ENCODE data around the gene PIK3C3. TPM values are rescaled to one million over a fixed set of nuclear protein-coding genes. Genes with fewer than 3 reads are reported as not detected.

Gene PIK3C3
- total and polyA plus RNA-seq, 2 of the 8 experiments (the other 6 are each of a cell fraction or from before 2014, with no cell fraction given) = 15.3 to 47.4 TPM

- no peak overlapping the region for H2BK15ac ChIP-seq (ENCODE audit: low read length)
- H3K79me1 ChIP-seq (ENCODE audit: low read depth, low read length) = no peaks in the 10 kb centered on the region
- H3K9ac ChIP-seq (replicated peaks in 1 of 4; ENCODE audit: extremely low read depth in 1 of 4, low read depth in 3 of 4, low read length in 3 of 4) = no peak overlapping the region
- H3K4ac ChIP-seq (replicated peaks; ENCODE audit: insufficient read length, low read depth, low read length) = no peak overlapping the region
- no peak overlapping the region for H3K56ac ChIP-seq (replicated peaks; ENCODE audit: insufficient read length, low read depth, low read length)
- H3K4me2 ChIP-seq (ENCODE audit: insufficient read depth in 1 of 2, low read depth in 2 of 2, low read length in 2 of 2) = no peak overlapping the region
- no peaks in the 10 kb centered on the region for H4K20me1 ChIP-seq (replicated peaks in 1 of 2; ENCODE audit: control insufficient read depth in 1 of 2, insufficient read depth in 2 of 2, low read length in 2 of 2)
- no peak overlapping the region for H3K27ac ChIP-seq (ENCODE audit: low read depth, low read length)
- H2AK5ac ChIP-seq (ENCODE audit: low read depth, low read length) = no peak overlapping the region
- ChIA-PET POLR2A (ENCODE audit: partially characterized antibody) (no interaction called here), CTCF (ENCODE audit: partially characterized antibody) (interaction anchor here (0.6 to 2.6 kb wide), 8 partner anchors 11 to 1472 kb away, joined by 3 to 38 read pairs (median 4); no protein-coding TSS in a partner anchor)
- peak; percentile 27; the same call in 1 of the 2 replicates for TF ChIP-seq CEBPB (IDR thresholded peaks at IDR 0.05; ENCODE audit: low read depth, low read length)
- TF ChIP-seq ATF3 (IDR thresholded peaks at IDR 0.05; ENCODE audit: insufficient read depth, low read depth, low read length) = no peak
- no peak for TF ChIP-seq HDAC6 (IDR thresholded peaks at IDR 0.05; ENCODE audit: low read depth, low read length)
- TF ChIP-seq CBX5 (IDR thresholded peaks at IDR 0.05; ENCODE audit: low read depth, low read length) = no peak
- TF ChIP-seq BACH1 (IDR thresholded peaks at IDR 0.05; ENCODE audit: low read length) = no peak
- no peak for TF ChIP-seq POU5F1 (IDR thresholded peaks at IDR 0.05; ENCODE audit: low read depth, low read length)
- no peak for TF ChIP-seq SAP30 (IDR thresholded peaks at IDR 0.05; ENCODE audit: insufficient read depth, insufficient replicate concordance, low read length)
- no peak for TF ChIP-seq USF2 (IDR thresholded peaks at IDR 0.05; ENCODE audit: low read length)
- WGBS, 2 experiments (ENCODE audit: extremely low coverage in 1 of 2, insufficient coverage in 1 of 2, insufficient read length in 1 of 2, insufficient replicate concordance in 2 of 2, low coverage in 1 of 2, low lambda C conversion rate in 2 of 2, missing lambda C conversion rate in 1 of 2) = 97% methylated on average over 7 of the region's 7 CpGs; no CpG with 5 or more reads in 1 of the 2 experiments
- H4K91ac ChIP-seq (replicated peaks; ENCODE audit: insufficient read length, low read length) = no peak overlapping the region
- H2BK12ac ChIP-seq (ENCODE audit: low read depth, low read length) = no peak overlapping the region
- H3K4me3 ChIP-seq (ENCODE audit: extremely low read depth in 1 of 4, insufficient read depth in 2 of 4, low read depth in 3 of 4, low read length in 4 of 4) = no peak overlapping the region
- FAIRE-seq = no peak
- no peaks in the 10 kb centered on the region for H3K4me1 ChIP-seq (replicated peaks in 1 of 4; ENCODE audit: control insufficient read depth in 3 of 4, insufficient read depth in 4 of 4, low read length in 3 of 4)
- no peak overlapping the region for H3K23ac ChIP-seq (ENCODE audit: insufficient read length)
- H3K18ac ChIP-seq (ENCODE audit: extremely low read depth, low read length) = no peak overlapping the region
- H4K5ac ChIP-seq (ENCODE audit: insufficient read length, low read depth, low read length) = no peak overlapping the region
- no peak for DNase-seq (ENCODE audit: low read depth in 1 of 2, low spot score in 2 of 2)
- no peak overlapping the region for H2AFZ ChIP-seq (ENCODE audit: low read length)
- H2BK120ac ChIP-seq (replicated peaks; ENCODE audit: low read depth, low read length) = no peak overlapping the region
- H3K27me3 ChIP-seq (replicated peaks in 1 of 4; ENCODE audit: control insufficient read depth in 3 of 4, extremely low read depth in 1 of 4, insufficient read depth in 3 of 4, low read length in 3 of 4) = no peaks in the 10 kb centered on the region
- no peak overlapping the region for H3K14ac ChIP-seq (ENCODE audit: insufficient read length)
- no peak overlapping the region for H4K8ac ChIP-seq (ENCODE audit: extremely low read depth, insufficient read depth, low read length)
- no peaks in the 10 kb centered on the region for H3K23me2 ChIP-seq (ENCODE audit: low read depth, low read length)
- no peak overlapping the region for H2BK20ac ChIP-seq (ENCODE audit: low read length)
- no peaks in the 10 kb centered on the region for H3K9me3 ChIP-seq (ENCODE audit: insufficient read depth in 2 of 2, low read depth in 1 of 2, low read length in 1 of 2)
- no peaks in the 10 kb centered on the region for H3K79me2 ChIP-seq (ENCODE audit: control insufficient read depth in 1 of 2, insufficient read depth in 2 of 2, low read length in 2 of 2)
- peaks cover 0 to 5% (median 1%) of the 10 kb centered on the region in 4 experiments; a peak in 2 of 8 replicates for H3K36me3 ChIP-seq (ENCODE audit: control insufficient read depth in 2 of 4, insufficient read depth in 4 of 4, low read length in 3 of 4)
- H2BK5ac ChIP-seq (ENCODE audit: low read depth, low read length) = no peak overlapping the region
Observed at GRCh38 chr18:42029092-42029491, 74.1 kb downstream of the PIK3C3 start.
